Endothelial cell (in vitro differentiated cells): ENCODE data around the gene GHR. TPM values are rescaled to one million over a fixed set of nuclear protein-coding genes. Genes with fewer than 3 reads are reported as not detected.

ENCODE experiments used
- DNase-seq: peaks from one replicate; pipeline ENCODE4 v3.0.0; 2021; ENCODE audit warnings: low spot score
- H3K27ac Mint-ChIP-seq: one replicate; pipeline ENCODE4 v1.8.0; 2021; ENCODE audit warnings: mixed read lengths, inconsistent platforms; ENCODE audit not compliant: unreplicated experiment
- H3K27me3 Mint-ChIP-seq: one replicate; pipeline ENCODE4 v1.8.0; 2021; ENCODE audit warnings: mild to moderate bottlenecking, moderate library complexity, mixed read lengths, inconsistent platforms; ENCODE audit not compliant: unreplicated experiment
- H3K36me3 Mint-ChIP-seq: one replicate; pipeline ENCODE4 v1.8.0; 2021; ENCODE audit warnings: mild to moderate bottlenecking, low read depth, mixed read lengths, inconsistent platforms; ENCODE audit not compliant: unreplicated experiment
- H3K4me1 Mint-ChIP-seq: one replicate; pipeline ENCODE4 v1.8.0; 2021; ENCODE audit warnings: mild to moderate bottlenecking, mixed read lengths, inconsistent platforms; ENCODE audit not compliant: unreplicated experiment
- H3K4me3 Mint-ChIP-seq: one replicate; pipeline ENCODE4 v1.8.0; 2021; ENCODE audit warnings: mild to moderate bottlenecking, mixed read lengths, inconsistent platforms; ENCODE audit not compliant: unreplicated experiment
- H3K9me3 Mint-ChIP-seq: one replicate; pipeline ENCODE4 v1.8.0; 2021; ENCODE audit warnings: mixed read lengths, inconsistent platforms; ENCODE audit not compliant: unreplicated experiment
- total RNA-seq: library from RNA; stranded (reverse); fragmentation: NEBNext Ultra II Directional; extraction: Animal tissue kit (Norgen Biotek cat#: 25700); gene quantifications from one replicate; pipeline ENCODE4 v1.2.1, GENCODE V29; 2021; ENCODE audit not compliant: unreplicated experiment
- TF ChIP-seq, protein P1 (sequence below): fragments of 200-600 bp; sonication (generic); IDR thresholded peaks from one replicate; pipeline ENCODE4 v1.5.0; 2021; ENCODE audit warnings: antibody characterized with exemption; ENCODE audit not compliant: unreplicated experiment

GHR gene
- total RNA-seq, 1 donor from 2014 or later = 0.67 TPM

DNA sequence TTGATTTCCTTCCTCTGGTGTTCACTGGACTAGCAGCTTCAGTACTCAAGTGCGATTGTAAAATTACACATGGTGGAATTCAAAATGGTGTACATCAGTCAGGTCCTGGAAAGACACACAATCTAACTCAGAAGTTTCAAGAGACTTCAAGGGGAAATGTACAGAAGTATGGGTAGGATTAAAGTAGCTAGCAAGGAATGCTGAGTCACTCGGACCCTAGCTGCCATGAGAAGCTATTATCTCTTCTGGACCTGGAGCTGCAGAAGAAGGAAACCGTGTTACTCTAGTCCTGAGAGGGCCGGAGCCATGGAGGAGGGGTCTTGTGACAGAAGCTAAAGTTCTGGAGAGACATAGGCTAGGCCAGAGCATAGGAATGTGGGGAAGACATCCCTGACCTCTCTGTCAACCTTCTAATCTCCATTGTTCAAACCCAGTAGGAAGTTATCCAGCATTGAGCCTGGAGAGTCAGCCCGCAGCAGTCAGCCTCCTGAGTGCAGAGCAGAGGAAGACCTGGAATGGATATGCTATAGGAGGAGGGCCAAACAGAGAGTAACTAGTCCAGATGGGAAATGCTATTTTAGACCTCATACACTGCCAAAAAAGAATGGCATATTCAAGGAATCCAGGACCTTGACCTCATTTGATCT is 84.3 kb downstream of the GHR start:
- Mint-ChIP-seq H3K9me3 (no peaks in the 10 kb centered on the region), H3K4me1 (no peaks in the 10 kb centered on the region), H3K27me3 (peaks cover 2% of the 10 kb centered on the region), H3K27ac (no peak overlapping the region), H3K36me3 (no peaks in the 10 kb centered on the region), H3K4me3 (no peak overlapping the region)
- TF ChIP-seq, protein P1, sequence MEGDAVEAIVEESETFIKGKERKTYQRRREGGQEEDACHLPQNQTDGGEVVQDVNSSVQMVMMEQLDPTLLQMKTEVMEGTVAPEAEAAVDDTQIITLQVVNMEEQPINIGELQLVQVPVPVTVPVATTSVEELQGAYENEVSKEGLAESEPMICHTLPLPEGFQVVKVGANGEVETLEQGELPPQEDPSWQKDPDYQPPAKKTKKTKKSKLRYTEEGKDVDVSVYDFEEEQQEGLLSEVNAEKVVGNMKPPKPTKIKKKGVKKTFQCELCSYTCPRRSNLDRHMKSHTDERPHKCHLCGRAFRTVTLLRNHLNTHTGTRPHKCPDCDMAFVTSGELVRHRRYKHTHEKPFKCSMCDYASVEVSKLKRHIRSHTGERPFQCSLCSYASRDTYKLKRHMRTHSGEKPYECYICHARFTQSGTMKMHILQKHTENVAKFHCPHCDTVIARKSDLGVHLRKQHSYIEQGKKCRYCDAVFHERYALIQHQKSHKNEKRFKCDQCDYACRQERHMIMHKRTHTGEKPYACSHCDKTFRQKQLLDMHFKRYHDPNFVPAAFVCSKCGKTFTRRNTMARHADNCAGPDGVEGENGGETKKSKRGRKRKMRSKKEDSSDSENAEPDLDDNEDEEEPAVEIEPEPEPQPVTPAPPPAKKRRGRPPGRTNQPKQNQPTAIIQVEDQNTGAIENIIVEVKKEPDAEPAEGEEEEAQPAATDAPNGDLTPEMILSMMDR = no peak
- DNase-seq = no peak

DNA sequence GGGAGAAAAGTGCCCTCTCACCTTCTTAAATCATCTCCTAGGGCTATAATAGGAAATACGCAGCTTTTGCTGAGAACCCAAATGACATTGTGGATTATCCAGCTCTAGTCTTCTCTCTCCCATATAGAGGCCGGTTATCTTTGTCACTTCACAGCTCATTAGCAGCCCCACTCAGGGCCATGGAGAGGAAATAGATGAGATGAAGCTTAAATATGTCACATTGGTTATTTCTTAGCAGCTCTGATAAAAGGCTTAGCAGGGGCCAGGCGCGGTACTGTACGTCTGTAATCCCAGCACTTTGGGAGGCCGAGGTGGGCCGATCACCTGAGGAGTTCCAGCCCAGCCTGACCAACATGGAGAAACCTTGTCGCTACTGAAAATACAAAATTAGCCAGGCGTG is 90.0 kb downstream of the GHR start:
- H3K9me3 Mint-ChIP-seq = no peaks in the 10 kb centered on the region
- no peaks in the 10 kb centered on the region for H3K36me3 Mint-ChIP-seq
- H3K27me3 Mint-ChIP-seq = peaks cover 2% of the 10 kb centered on the region
- TF ChIP-seq, protein P1 = no peak
- no peak for DNase-seq
- H3K4me3 Mint-ChIP-seq = no peak overlapping the region
- H3K27ac Mint-ChIP-seq = no peak overlapping the region
- H3K4me1 Mint-ChIP-seq = peaks cover 2% of the 10 kb centered on the region

GRCh38 chr5:42514754-42515153 is 91.5 kb downstream of the GHR start:
- no peak overlapping the region for H3K27ac Mint-ChIP-seq
- no peak overlapping the region for H3K4me3 Mint-ChIP-seq
- no peaks in the 10 kb centered on the region for H3K36me3 Mint-ChIP-seq
- peaks cover 2% of the 10 kb centered on the region for H3K27me3 Mint-ChIP-seq
- H3K4me1 Mint-ChIP-seq = peaks cover 2% of the 10 kb centered on the region
- TF ChIP-seq, protein P1 = no peak
- no peak for DNase-seq
- no peaks in the 10 kb centered on the region for H3K9me3 Mint-ChIP-seq

DNA sequence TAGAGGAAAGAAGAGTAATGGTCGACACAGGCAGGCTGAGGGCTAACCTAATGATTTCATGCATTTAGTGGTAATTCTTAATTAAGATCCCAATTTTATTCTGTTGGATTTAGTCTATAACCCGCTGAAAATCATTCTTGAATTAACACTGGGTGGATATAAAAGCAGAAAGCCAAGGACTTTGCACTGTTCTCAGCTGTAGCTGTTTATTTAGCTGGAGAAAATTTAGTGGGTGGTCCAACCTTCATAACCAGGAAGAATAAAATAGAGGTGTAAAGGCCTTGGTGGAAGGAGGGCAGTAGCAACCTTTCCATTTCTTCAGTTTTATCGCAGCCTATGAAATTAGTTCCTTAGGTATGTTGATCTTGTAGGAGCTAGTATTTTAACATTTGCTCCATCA is 92.3 kb downstream of the GHR start:
- H3K27me3 Mint-ChIP-seq = peaks cover under 1% of the 10 kb centered on the region

More for the DNA sequence above, 92.3 kb downstream of the GHR start:
- DNase-seq = no peak
- Mint-ChIP-seq H3K9me3 (no peaks in the 10 kb centered on the region), H3K27ac (no peak overlapping the region), H3K4me1 (peaks cover 2% of the 10 kb centered on the region), H3K36me3 (no peaks in the 10 kb centered on the region), H3K4me3 (no peak overlapping the region)
- TF ChIP-seq, protein P1 = no peak
